NCI-H524 (cell line): ENCODE data around the gene PIP4K2A.
A peak's percentile ranks its signal among the peaks of the same experiment; 100 is the strongest.
"Not testable (repeated sequence)": the region's sequence is repeated elsewhere in the genome, so short reads cannot be mapped to it uniquely, and the experiment has no call there.

Experiments used
- DNase-seq, 2 experiments: peaks; one replicate each; lab custom pipeline; 2025; lab: John Stamatoyannopoulos, UW

The PIP4K2A gene

DNA sequence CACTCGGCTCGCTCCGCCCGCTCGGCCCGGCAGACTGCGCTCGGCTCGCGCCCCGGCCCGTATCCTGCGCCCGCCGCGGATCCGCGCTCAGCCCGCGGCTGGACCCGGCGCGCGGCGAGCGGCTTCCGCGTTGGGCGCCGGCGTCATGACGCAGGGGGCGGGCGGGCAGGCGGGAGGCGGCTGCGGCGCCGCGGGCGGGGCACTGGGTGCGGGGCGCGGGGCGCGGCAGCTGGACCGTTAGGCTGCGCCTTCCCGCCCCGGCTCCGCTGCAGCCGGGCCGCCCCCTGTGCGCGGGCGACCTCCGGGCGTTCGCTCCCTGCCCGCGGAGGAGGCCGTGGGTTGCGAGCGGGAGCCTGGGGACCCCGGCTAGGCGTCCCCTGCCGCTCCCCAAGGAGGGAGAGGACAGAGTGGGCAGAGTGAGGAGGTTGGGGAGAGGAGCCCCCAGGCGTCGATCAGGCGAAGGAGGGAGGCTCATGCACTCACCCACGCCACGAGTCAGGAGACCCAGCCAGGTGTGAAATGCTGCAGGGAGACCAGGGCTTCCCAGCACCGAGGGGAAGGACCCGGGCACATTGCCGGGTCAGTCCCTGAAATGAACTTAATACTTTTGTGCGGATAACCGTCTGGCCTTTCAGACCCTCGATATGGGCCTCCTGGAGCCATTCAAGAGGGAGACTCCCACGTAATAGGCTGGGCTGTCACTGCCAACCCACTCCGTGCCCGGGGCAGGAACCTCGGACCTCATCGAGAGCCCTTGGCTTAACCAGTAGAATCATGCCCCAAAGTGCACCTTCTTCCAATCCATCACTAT is at the start of gene PIP4K2A:
Gene PIP4K2A (minus strand): TSS at position 100 of the 811 bp plus-strand sequence. CDS start 252 bp downstream, outside the sequence.
- DNase-seq = peak in 1 of 2 experiments; percentile 24

- no peak for DNase-seq
Observed at GRCh38 chr10:22761569-22762220, 47.3 kb upstream of the PIP4K2A start.

- no peak for DNase-seq
Observed at GRCh38 chr10:22760025-22760424, 45.6 kb upstream of the PIP4K2A start.

DNA sequence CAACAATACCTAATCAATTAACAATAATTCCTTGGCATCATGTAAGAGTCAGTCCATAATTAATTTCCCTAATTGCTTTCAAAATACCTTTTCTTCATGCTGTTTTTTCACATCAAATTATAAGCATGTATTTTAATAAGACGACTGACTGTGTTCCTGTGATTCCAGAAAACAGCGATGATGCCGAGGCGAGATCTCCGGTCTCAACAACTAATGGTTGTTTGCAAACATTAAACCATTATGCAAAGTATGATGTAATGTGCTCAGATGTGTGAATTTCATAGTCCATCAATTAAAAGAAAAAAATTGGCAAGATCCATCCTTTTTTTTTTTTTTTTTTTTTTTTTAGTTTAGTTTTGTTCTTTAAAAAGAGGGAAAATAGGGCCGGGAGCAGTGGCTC is 44.5 kb upstream of the PIP4K2A start:
- no peak for DNase-seq

GRCh38 chr10:22754296-22754695 is 39.9 kb upstream of the PIP4K2A start:
- no peak for DNase-seq

GRCh38 chr10:22753786-22754185 is 39.4 kb upstream of the PIP4K2A start:
- no peak for DNase-seq

DNA sequence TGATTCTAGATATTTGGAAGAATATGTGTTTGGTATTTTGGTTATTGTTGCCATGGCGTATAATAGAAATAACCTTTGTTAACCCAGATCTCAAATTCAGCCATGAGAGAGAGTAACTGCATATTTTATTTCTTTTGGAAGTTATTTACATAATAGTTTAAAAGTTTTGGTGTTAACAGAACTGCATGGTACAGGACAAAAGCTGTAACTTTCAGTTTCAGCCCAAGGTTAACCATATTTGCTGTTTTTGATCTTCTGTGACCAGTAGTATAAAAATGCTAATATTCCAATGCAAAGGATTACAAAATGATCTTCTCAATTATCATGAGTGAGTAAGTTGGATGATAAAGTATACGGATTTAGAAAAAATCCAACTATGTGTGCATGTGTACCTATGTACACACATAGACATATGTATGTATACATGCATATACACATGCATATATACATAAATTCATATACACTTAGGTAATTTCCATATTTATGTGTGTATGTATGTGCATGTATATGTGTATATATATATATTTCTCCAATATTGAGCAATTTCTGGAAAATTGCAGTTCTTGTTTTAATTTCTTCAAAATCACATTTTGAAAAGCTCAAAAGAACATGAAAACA is 38.0 kb upstream of the PIP4K2A start:
- DNase-seq = no peak

- no peak for DNase-seq
Observed at GRCh38 chr10:22750131-22750530, 35.8 kb upstream of the PIP4K2A start.

GRCh38 chr10:22744858-22745257 is 30.5 kb upstream of the PIP4K2A start:
- DNase-seq = not testable (repeated sequence)

- DNase-seq = no peak
Observed at GRCh38 chr10:22742678-22743077, 28.3 kb upstream of the PIP4K2A start.

DNA sequence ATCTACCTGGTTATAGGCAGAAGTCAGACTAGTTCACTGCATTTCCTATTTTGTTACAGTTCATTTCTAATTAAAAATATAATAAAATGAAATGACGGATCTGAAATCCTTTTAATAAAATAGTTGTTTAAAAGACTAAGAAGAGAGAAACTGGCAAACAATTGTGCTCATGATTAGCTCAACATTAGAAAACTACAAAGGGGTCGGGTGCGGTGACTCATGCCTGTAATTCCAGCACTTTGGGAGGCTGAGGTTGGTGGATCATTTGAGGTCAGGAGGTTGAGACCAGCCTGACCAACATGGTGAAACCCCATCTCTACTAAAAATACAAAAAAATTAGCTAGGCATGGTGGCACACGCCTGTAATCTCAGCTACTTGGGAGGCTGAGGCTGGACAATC is 27.3 kb upstream of the PIP4K2A start:
- not testable (repeated sequence) for DNase-seq

GRCh38 chr10:22740180-22740579 is 25.8 kb upstream of the PIP4K2A start:
- no peak for DNase-seq

- DNase-seq = no peak
Observed at GRCh38 chr10:22737587-22737986, 23.2 kb upstream of the PIP4K2A start.

- no peak for DNase-seq
Observed at GRCh38 chr10:22736134-22736533, 21.8 kb upstream of the PIP4K2A start.

DNA sequence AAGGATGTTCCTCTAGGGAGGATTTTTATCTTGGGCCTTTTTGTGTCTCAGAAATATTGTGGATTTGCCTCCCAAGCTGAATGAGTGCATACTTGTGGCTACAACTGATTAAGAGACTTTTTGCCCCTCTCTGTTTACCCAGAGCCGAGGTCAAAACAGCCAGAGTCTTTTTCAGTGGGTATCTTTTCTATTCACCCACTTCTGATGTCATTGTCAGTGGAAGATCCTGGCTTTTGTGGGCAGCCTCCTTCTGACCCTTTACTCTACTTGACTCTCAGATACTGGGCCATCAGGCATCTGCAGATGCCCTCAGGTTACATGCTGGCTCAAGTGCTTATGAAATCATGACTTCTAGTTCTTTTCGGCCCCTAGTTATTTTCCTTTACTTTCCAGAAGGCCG is 19.6 kb upstream of the PIP4K2A start:
- no peak for DNase-seq

DNA sequence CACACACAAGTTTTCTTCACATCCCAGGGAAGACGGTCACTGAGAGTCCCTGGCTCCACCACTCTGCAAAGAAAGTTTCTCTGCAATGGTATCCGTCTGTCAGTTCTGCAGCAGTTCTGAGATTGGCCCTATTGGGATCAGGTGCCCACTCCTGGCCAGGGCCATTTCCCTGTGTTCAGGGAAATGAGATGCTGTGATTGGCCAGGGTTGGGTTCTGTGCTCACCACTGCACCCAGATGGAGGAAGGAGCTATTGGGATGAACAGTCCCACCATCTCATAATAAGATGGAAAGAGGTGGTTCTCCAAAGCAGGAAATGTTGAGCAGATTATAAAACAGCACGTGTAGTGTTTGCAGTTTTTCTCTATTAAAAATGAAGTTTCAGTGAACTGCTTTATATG is 13.3 kb upstream of the PIP4K2A start:
- DNase-seq = no peak

GRCh38 chr10:22727112-22727511 is 12.7 kb upstream of the PIP4K2A start:
- DNase-seq = no peak

DNA sequence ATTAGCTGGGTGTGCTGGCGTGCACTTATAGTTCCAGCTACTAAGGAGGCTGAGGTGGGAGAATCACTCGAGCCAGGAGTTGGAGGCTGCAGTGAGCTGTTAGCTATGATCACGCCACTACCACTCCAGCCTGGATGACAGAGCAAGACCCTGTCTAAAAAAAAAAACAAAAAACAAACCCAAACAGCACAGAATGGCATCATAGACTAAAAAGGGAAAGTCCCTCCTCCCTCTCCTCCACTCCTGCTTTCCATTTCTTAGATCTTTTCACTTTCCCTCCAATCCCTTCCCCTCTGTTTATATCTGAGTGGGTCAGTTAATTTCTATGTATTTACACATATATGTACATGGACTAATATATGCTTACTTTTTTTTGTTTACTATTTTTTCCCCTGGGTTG is 10.4 kb upstream of the PIP4K2A start:
- DNase-seq = no peak

DNA sequence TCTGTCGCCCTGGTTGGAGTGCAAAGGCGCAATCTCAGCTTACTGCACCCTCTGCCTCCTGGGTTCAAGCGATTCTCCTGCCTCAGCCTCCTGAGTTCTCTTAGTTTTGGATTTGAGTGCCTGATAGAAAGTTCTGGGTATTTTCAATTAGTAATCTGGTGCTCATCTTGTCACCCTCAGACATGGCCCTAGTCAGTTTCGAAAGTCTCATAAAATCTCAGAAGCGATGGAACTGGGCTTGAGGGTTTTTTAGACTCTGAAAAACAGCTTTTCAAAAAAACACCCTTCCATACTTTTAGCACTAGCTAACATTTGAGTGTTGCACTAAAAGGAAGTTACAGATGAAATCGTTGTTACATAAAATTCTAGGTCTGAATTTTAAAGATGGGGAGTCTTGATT is 9.4 kb upstream of the PIP4K2A start:
- no peak for DNase-seq

GRCh38 chr10:22723343-22723779 is 9.0 kb upstream of the PIP4K2A start:
- no peak for DNase-seq

DNA sequence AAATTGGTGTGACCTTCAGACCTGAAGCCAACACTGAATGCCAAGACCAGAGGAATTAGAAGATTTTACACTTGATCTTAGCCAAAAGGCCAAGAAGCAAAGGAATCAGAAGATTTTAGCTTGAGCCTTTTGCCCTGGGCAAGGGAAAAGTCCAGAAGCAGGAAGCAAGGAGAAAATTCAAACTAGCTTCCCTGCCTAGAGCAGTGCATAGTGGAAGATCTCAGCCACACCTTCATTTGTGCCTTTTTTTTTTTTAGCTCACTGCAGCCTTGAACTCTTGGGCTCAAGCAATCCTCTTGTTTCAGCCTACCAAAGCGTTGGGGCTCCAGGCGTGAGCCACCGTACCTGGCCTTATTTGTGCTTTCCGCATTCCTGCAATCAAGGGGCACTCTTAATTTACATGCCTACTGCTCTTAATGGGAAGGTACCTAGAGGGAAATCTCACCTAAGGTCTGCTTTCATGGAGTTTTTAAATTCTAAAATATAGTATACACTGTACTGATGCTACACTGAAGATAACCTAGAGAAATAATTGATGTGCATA is 8.3 kb upstream of the PIP4K2A start:
- DNase-seq = no peak

GRCh38 chr10:22720667-22721066 is 6.3 kb upstream of the PIP4K2A start:
- no peak for DNase-seq
